ENCODE measurements around the gene DDX42. TPM values are rescaled to one million over a fixed set of nuclear protein-coding genes. Genes with fewer than 3 reads are reported as not detected.

The DDX42 gene
- total RNA-seq, 2 experiments from 2014 or later = 106 to 116 TPM

- ATAC-seq = peak; percentile 47
- ChIA-PET POLR2A (interaction anchor here (0.5 to 2.0 kb wide), 4 partner anchors 11 to 160 kb away, joined by 3 to 9 read pairs (median 4); partner anchors contain the start of genes CCDC47, DDX42 and TACO1), CTCF (interaction anchor here (1.2 to 2.0 kb wide), 4 partner anchors 9 to 50 kb away, joined by 3 to 15 read pairs (median 4); partner anchors contain the start of genes CCDC47 and DDX42)
- DNase-seq = peak; percentile 20
- Mint-ChIP-seq H3K27ac (peak overlapping the region; percentile 63), H3K4me3 (no peak overlapping the region), H3K9me3 (ENCODE audit: insufficient read depth) (no peaks in the 10 kb centered on the region), H3K36me3 (ENCODE audit: low read depth) (peaks cover 56% of the 10 kb centered on the region), H3K4me1 (ENCODE audit: low read depth) (peaks cover 17% of the 10 kb centered on the region), H3K27me3 (ENCODE audit: low read depth) (no peaks in the 10 kb centered on the region)
These were observed 13.0 kb upstream of the DDX42 start for GRCh38 chr17:63760771-63761539.

GRCh38 chr17:63762161-63763078 is 11.6 kb upstream of the DDX42 start:
- H3K27ac Mint-ChIP-seq = peak overlapping the region; percentile 17
- CTCF ChIA-PET = interaction anchor here (0.8 to 2.0 kb wide), 9 partner anchors 10 to 337 kb away, joined by 3 to 15 read pairs (median 4); partner anchors contain the start of genes CCDC47 and DDX42
- no peak for DNase-seq
- POLR2A ChIA-PET = interaction anchor here (0.9 to 4.1 kb wide), 4 partner anchors 11 to 64 kb away, joined by 3 to 18 read pairs (median 6); partner anchors contain the start of genes CCDC47 and DDX42
- peaks cover 61% of the 10 kb centered on the region for H3K36me3 Mint-ChIP-seq (ENCODE audit: low read depth)
- peaks cover 28% of the 10 kb centered on the region for H3K4me1 Mint-ChIP-seq (ENCODE audit: low read depth)
- H3K27me3 Mint-ChIP-seq (ENCODE audit: low read depth) = no peaks in the 10 kb centered on the region
- ATAC-seq = no peak
- no peaks in the 10 kb centered on the region for H3K9me3 Mint-ChIP-seq (ENCODE audit: insufficient read depth)
- H3K4me3 Mint-ChIP-seq = no peak overlapping the region

- Mint-ChIP-seq H3K27me3 (ENCODE audit: low read depth) (no peaks in the 10 kb centered on the region), H3K9me3 (ENCODE audit: insufficient read depth) (no peaks in the 10 kb centered on the region), H3K36me3 (ENCODE audit: low read depth) (peaks cover 57% of the 10 kb centered on the region), H3K27ac (no peak overlapping the region), H3K4me3 (no peak overlapping the region), H3K4me1 (ENCODE audit: low read depth) (peaks cover 35% of the 10 kb centered on the region)
- POLR2A ChIA-PET = interaction anchor here (4.1 kb wide), 1 partner anchor 9 kb away, joined by 18 read pairs; the partner anchor contains the start of genes CCDC47 and DDX42
- DNase-seq (no peak), ATAC-seq (no peak)
- CTCF ChIA-PET = interaction anchor here (0.8 to 1.9 kb wide), 4 partner anchors 9 to 70 kb away, joined by 3 to 11 read pairs (median 3); partner anchors contain the start of genes CCDC47 and DDX42
These were observed 9.3 kb upstream of the DDX42 start for GRCh38 chr17:63764716-63765115.

GRCh38 chr17:63766754-63767153 is 7.2 kb upstream of the DDX42 start:
- Mint-ChIP-seq H3K9me3 (ENCODE audit: insufficient read depth) (no peaks in the 10 kb centered on the region), H3K4me3 (no peak overlapping the region), H3K4me1 (ENCODE audit: low read depth) (peaks cover 36% of the 10 kb centered on the region), H3K27ac (no peak overlapping the region), H3K27me3 (ENCODE audit: low read depth) (no peaks in the 10 kb centered on the region), H3K36me3 (ENCODE audit: low read depth) (peaks cover 52% of the 10 kb centered on the region)
- DNase-seq (no peak), ATAC-seq (no peak)
- ChIA-PET CTCF (no interaction called here), POLR2A (interaction anchor here (0.7 kb wide), 1 partner anchor 71 kb away, joined by 3 read pairs; no protein-coding TSS in a partner anchor)

- DNase-seq (no peak), ATAC-seq (no peak)
- POLR2A ChIA-PET = interaction anchor here (0.8 to 1.2 kb wide), 3 partner anchors 13 to 192 kb away, joined by 3 read pairs; no protein-coding TSS in a partner anchor
- H3K27me3 Mint-ChIP-seq (ENCODE audit: low read depth) = no peaks in the 10 kb centered on the region
- no peaks in the 10 kb centered on the region for H3K9me3 Mint-ChIP-seq (ENCODE audit: insufficient read depth)
- no peak overlapping the region for H3K4me3 Mint-ChIP-seq
- peaks cover 45% of the 10 kb centered on the region for H3K36me3 Mint-ChIP-seq (ENCODE audit: low read depth)
- H3K27ac Mint-ChIP-seq = no peak overlapping the region
- H3K4me1 Mint-ChIP-seq (ENCODE audit: low read depth) = peaks cover 36% of the 10 kb centered on the region
- CTCF ChIA-PET = interaction anchor here (1.1 to 1.2 kb wide), 2 partner anchors 23 to 80 kb away, joined by 3 read pairs; no protein-coding TSS in a partner anchor
These were observed 5.5 kb upstream of the DDX42 start for GRCh38 chr17:63768433-63768832.

- POLR2A ChIA-PET = interaction anchor here (1.1 to 6.0 kb wide), 16 partner anchors 9 to 161 kb away, joined by 3 to 64 read pairs (median 10); partner anchors contain the start of genes FTSJ3, PSMC5 and STRADA
- Mint-ChIP-seq H3K4me3 (peak overlapping the region; percentile 98), H3K36me3 (ENCODE audit: low read depth) (peaks cover 50% of the 10 kb centered on the region), H3K9me3 (ENCODE audit: insufficient read depth) (no peaks in the 10 kb centered on the region), H3K27ac (peak overlapping the region; percentile 100), H3K27me3 (ENCODE audit: low read depth) (no peaks in the 10 kb centered on the region), H3K4me1 (ENCODE audit: low read depth) (peaks cover 46% of the 10 kb centered on the region)
- DNase-seq = peak; percentile 21
- CTCF ChIA-PET = interaction anchor here (1.0 to 3.5 kb wide), 16 partner anchors 9 to 143 kb away, joined by 3 to 15 read pairs (median 4); partner anchors contain the start of gene STRADA
- no peak for ATAC-seq
These were observed 1.1 kb upstream of the DDX42 start for GRCh38 chr17:63772801-63773271.

- H3K4me3 Mint-ChIP-seq = peak within 1 kb of the TSS; percentile 98
- H3K9me3 Mint-ChIP-seq (ENCODE audit: insufficient read depth) = no peaks in the 10 kb centered on the region
- peak; percentile 99 for DNase-seq
- H3K36me3 Mint-ChIP-seq (ENCODE audit: low read depth) = peaks cover 52% of the 10 kb centered on the region
- CTCF ChIA-PET = interaction anchor here (1.0 to 3.5 kb wide), 21 partner anchors 9 to 143 kb away, joined by 3 to 15 read pairs (median 4); partner anchors contain the start of gene STRADA
- ATAC-seq = peak; percentile 92
- peaks cover 49% of the 10 kb centered on the region for H3K4me1 Mint-ChIP-seq (ENCODE audit: low read depth)
- POLR2A ChIA-PET = interaction anchor here (0.7 to 6.0 kb wide), 26 partner anchors 9 to 223 kb away, joined by 3 to 64 read pairs (median 6); partner anchors contain the start of genes DCAF7, FTSJ3, PSMC5 and STRADA
- peak within 1 kb of the TSS; percentile 100 for H3K27ac Mint-ChIP-seq
- no peaks in the 10 kb centered on the region for H3K27me3 Mint-ChIP-seq (ENCODE audit: low read depth)
These were observed 464 bp upstream of the DDX42 start, which contains the start of gene CCDC47 for GRCh38 chr17:63773272-63774140. Gene CCDC47 (minus strand): TSS chr17:63773597. CDS start chr17:63766175, 7,422 bp downstream.

- ChIA-PET CTCF (interaction anchor here (0.6 to 3.5 kb wide), 11 partner anchors 10 to 77 kb away, joined by 3 to 15 read pairs (median 6); no protein-coding TSS in a partner anchor), POLR2A (interaction anchor here (0.6 to 6.0 kb wide), 16 partner anchors 9 to 246 kb away, joined by 3 to 64 read pairs (median 6); partner anchors contain the start of genes DCAF7, FTSJ3, ICAM2 and PSMC5)
- ATAC-seq = no peak
- peak overlapping the region; percentile 98 for H3K4me3 Mint-ChIP-seq
- H3K4me1 Mint-ChIP-seq (ENCODE audit: low read depth) = peaks cover 55% of the 10 kb centered on the region
- peak overlapping the region; percentile 100 for H3K27ac Mint-ChIP-seq
- peaks cover 59% of the 10 kb centered on the region for H3K36me3 Mint-ChIP-seq (ENCODE audit: low read depth)
- no peaks in the 10 kb centered on the region for H3K27me3 Mint-ChIP-seq (ENCODE audit: low read depth)
- H3K9me3 Mint-ChIP-seq (ENCODE audit: insufficient read depth) = no peaks in the 10 kb centered on the region
- peak; percentile 37 for DNase-seq
These were observed 947 bp downstream of the DDX42 start for GRCh38 chr17:63774969-63775265.

- peaks cover 53% of the 10 kb centered on the region for H3K4me1 Mint-ChIP-seq (ENCODE audit: low read depth)
- POLR2A ChIA-PET = interaction anchor here (0.8 to 6.0 kb wide), 9 partner anchors 9 to 225 kb away, joined by 3 to 64 read pairs (median 7); partner anchors contain the start of genes DCAF7, FTSJ3, PSMC5 and STRADA
These were observed 1.4 kb downstream of the DDX42 start for GRCh38 chr17:63775420-63775819.

GRCh38 chr17:63780507-63780906 is 6.5 kb downstream of the DDX42 start:
- Mint-ChIP-seq H3K27me3 (ENCODE audit: low read depth) (no peaks in the 10 kb centered on the region), H3K4me1 (ENCODE audit: low read depth) (peaks cover 59% of the 10 kb centered on the region), H3K4me3 (no peak overlapping the region), H3K27ac (no peak overlapping the region), H3K36me3 (ENCODE audit: low read depth) (peaks cover 53% of the 10 kb centered on the region), H3K9me3 (ENCODE audit: insufficient read depth) (no peaks in the 10 kb centered on the region)
- ATAC-seq = no peak
- peak; percentile 6 for DNase-seq
- POLR2A ChIA-PET = interaction anchor here (0.7 to 1.3 kb wide), 2 partner anchors 82 to 726 kb away, joined by 3 to 4 read pairs; partner anchors contain the start of gene CEP95
- CTCF ChIA-PET = no interaction called here

More at GRCh38 chr17:63775420-63775819, 1.4 kb downstream of the DDX42 start:
- Mint-ChIP-seq H3K27ac (peak overlapping the region; percentile 100), H3K9me3 (ENCODE audit: insufficient read depth) (no peaks in the 10 kb centered on the region), H3K4me3 (peak overlapping the region; percentile 98), H3K36me3 (ENCODE audit: low read depth) (peaks cover 59% of the 10 kb centered on the region), H3K27me3 (ENCODE audit: low read depth) (no peaks in the 10 kb centered on the region)
- CTCF ChIA-PET = interaction anchor here (0.7 to 3.0 kb wide), 9 partner anchors 9 to 358 kb away, joined by 3 to 15 read pairs (median 4); no protein-coding TSS in a partner anchor
- ATAC-seq (no peak), DNase-seq (peak; percentile 19)
